Amniotic stem cell (primary cell): ENCODE measurements around the gene CCDC92B.
"Not testable (repeated sequence)": the region's sequence is repeated elsewhere in the genome, so short reads cannot be mapped to it uniquely, and the experiment has no call there.

ENCODE experiments used
- DNase-seq: peaks from one replicate; lab custom pipeline; 2025; lab: John Stamatoyannopoulos, UW

Gene CCDC92B

GRCh38 chr17:2749058-2749783 is at the start of gene CCDC92B:
TSS of gene CCDC92B (minus strand) at chr17:2749652. CDS start at chr17:2735145, 14,507 bp downstream.
- DNase-seq = no peak

DNA sequence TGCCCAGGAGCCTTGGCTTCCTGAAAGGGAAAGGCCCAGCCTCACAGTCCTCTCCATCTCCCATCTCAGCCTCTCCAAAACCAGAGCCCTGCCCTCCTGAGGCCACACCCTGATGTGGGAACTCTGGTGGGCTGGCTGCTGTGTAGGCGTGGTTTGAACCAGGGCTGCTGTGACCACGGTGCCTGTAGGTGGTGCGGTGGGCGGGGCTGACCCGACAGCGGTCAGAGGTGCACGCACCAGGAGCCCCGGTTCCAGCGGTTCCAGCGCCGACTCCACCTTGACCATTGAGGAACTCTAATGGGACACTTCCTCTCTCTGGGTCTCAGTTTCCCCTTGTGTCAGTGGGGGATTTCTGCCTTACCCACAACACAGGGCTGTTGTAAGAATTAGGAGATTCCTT is 49.2 kb upstream of the CCDC92B start:
- no peak for DNase-seq

- no peak for DNase-seq
Measured at GRCh38 chr17:2798188-2798587, 48.7 kb upstream of the CCDC92B start.

DNA sequence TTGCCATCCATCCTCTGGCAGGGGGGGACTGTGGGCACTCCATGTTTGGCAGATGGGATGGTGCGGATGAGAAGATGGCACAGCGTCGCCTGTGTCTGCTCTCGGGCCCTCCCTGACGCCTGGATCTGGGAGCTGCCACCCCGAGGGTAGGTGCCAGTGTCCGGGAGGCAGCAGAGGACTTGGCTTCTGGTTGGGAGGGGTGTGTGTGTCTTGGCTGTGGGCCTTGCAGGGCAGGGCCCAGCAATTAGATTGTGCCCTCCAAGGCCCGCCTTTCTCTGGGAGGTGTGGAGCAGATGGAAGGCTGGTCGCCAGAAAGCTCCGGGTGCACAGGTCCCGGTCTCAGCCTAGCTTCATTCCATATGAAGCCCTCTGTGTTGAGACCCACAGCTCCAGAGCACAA is 48.2 kb upstream of the CCDC92B start:
- DNase-seq = no peak

GRCh38 chr17:2797226-2797625 is 47.8 kb upstream of the CCDC92B start:
- no peak for DNase-seq

- no peak for DNase-seq
Measured at GRCh38 chr17:2796164-2797125, 47.0 kb upstream of the CCDC92B start, which contains the start of gene RAP1GAP2. TSS of gene RAP1GAP2 (plus strand) at chr17:2796438. CDS start at chr17:2796528, 90 bp downstream.

GRCh38 chr17:2795441-2796163 is 46.1 kb upstream of the CCDC92B start:
- DNase-seq = no peak

DNA sequence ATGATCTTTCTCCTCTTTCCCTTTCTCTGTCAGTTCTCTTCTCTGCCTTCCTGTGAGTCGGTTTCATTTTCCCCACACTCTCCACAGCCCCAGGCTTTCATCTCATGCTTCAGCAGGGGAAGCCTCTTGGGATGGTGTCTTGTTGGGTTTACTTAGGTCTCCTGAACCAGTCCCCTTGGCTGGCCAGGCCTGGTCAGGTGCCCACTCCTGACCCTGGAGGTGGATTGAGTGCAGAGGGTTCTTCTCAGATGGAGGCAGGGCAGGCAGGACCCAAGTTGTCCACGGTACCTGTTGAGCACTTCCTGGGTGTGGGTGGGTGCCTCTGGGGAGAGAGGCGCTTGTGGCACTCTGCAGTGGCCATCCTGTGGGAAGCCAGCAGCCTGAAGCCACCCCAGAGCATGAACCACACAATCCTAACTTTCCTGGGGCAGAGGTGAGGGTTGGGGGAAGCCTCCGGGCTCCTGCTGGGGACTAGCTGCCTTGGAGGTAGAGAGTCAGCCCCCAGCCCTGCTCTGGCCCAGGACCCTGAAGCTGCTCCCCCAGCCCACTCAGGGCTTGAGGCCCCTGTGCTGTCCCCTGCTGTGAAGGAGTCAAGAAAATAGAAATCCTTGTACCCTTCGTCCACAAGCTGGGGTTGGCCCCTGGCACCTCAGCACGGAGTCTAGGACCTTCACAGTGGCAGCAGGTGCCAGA is 44.8 kb upstream of the CCDC92B start:
- DNase-seq = no peak

GRCh38 chr17:2792366-2793169 is 43.1 kb upstream of the CCDC92B start:
- no peak for DNase-seq

DNA sequence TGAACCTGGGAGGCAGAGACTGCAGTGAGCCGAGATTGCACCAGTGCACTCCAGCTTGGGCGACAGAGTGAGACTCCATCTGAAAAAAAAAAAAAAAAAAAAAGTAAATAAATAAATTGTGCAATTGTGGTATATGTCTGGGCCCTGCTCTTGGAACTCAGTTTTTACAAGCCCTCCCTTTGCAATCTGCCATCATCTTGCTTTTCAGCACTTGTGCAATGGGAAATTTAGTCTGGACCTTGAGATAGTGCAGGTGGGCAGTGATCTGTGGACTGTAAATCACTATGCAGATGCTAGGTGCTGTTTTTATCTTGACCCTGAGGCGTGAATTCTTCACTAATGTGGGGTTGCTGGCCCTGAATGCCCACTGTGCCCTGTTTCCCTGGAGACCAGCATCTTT is 40.2 kb upstream of the CCDC92B start:
- DNase-seq = no peak

- DNase-seq = no peak
Measured at GRCh38 chr17:2786176-2786881, 36.9 kb upstream of the CCDC92B start.

GRCh38 chr17:2785376-2785775 is 35.9 kb upstream of the CCDC92B start:
- DNase-seq = not testable (repeated sequence)

GRCh38 chr17:2784864-2785263 is 35.4 kb upstream of the CCDC92B start:
- no peak for DNase-seq

GRCh38 chr17:2783310-2784030 is 34.0 kb upstream of the CCDC92B start:
- no peak for DNase-seq

- DNase-seq = no peak
Measured at GRCh38 chr17:2782055-2782454, 32.6 kb upstream of the CCDC92B start.

DNA sequence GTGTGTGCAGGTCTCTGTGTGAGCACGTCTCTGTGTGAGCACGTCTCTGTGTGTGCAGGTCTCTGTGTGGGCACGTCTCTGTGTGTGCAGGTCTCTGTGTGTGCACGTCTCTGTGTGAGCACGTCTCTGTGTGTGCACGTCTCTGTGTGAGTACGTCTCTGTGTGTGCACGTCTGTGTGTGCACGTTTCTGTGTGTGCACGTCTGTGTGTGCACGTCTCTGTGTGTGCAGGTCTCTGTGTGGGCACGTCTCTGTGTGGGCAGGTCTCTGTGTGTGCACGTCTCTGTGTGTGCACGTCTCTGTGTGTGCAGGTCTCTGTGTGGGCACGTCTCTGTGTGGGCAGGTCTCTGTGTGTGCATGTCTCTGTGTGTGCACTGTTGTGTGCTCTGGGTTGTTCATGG is 32.1 kb upstream of the CCDC92B start:
- DNase-seq = not testable (repeated sequence)

DNA sequence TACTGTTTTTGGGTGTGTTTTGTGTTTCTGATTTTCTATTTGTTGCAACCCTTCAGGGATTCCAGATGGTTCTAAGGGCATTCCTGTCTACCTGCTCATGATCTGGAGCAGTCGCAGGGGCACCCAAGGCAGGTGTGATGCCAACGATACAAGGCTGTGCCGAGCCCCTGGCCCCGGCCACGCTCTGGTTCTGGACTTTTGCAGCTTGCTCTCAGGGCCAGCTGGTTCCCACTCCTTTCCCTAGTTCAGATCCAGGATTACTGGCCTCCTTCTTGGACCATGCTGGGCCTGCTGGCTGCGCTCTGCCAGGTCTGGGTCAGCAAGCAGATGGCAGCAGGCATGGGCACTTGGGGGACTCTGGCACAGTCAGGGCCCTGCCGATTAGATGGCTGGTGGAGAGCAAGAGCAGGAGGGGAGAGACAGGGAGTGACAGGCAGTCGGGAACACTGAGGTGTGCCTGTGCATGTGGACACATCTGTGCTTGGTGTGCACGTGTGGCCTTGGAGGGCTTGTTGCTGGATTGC is 31.5 kb upstream of the CCDC92B start:
- DNase-seq = no peak

GRCh38 chr17:2780256-2780655 is 30.8 kb upstream of the CCDC92B start:
- no peak for DNase-seq

DNA sequence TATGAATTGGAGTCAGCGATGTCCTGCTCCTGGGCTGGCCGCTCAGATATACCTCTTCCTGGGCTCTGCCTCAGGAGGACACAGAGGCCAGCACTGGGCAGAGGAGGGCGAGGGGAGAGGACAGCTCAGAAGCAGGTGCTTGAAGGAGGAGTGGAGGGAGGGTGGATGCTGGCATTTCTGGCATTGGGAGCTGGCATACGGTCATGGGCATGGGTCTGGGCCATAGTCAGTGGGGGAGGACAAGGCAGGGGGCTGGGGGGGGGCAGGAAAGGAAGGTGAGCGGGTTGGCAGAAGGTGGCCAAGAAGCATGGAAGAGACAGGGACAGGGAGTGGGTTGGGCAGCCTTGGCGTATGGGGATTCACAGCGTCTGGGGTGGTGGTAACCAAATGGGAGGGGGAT is 30.1 kb upstream of the CCDC92B start:
- DNase-seq = no peak
